PC-9 (cell line): ENCODE results near the gene STARD8.
"Not testable (repeated sequence)": the region's sequence is repeated elsewhere in the genome, so short reads cannot be mapped to it uniquely, and the experiment has no call there.

Source experiments
- CTCF ChIP-seq: fragments of 200-600 bp; sonication (generic); conservative IDR thresholded peaks from 2 replicates; pipeline ENCODE4 v1.6.1; 2017; ENCODE audit warnings: mixed run types, antibody characterized with exemption, mild to moderate bottlenecking, moderate library complexity
- EZH2 ChIP-seq: fragments of 200-600 bp; sonication (generic); IDR thresholded peaks from 2 replicates; pipeline ENCODE4 v1.8.0; 2017; ENCODE audit warnings: antibody characterized with exemption, low read depth

GRCh38 chrX:68629936-68630335 lies 17.5 kb upstream of the STARD8 start:
- not testable (repeated sequence) for TF ChIP-seq CTCF, EZH2
